Measurements from ENCODE around the gene DLGAP3.

DNA sequence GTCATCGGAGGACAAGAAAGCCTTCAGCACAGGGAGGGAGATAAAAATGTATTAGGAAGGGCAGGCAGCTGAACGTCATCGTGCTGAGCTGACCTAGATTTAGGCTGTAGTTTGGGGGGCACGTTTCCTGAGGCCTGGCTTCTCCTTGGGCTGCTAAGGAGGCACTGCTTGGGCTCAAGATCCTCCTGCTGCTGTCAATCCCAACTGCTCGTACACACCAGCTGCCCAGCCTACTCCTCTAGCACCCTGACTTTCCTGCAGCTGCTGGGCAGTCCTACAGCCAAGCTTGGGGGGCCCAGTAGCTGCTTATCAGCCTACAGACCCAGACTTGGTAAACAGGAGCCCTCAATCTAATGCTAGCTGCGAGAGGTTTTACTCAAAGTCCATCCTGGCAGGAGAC is 49.5 kb upstream of the DLGAP3 start:
- no peak for TF ChIP-seq SREBF2 (IDR thresholded peaks at IDR 0.05)
- TF ChIP-seq EP300 (IDR thresholded peaks at IDR 0.05), result no peak
- TF ChIP-seq, protein P1, sequence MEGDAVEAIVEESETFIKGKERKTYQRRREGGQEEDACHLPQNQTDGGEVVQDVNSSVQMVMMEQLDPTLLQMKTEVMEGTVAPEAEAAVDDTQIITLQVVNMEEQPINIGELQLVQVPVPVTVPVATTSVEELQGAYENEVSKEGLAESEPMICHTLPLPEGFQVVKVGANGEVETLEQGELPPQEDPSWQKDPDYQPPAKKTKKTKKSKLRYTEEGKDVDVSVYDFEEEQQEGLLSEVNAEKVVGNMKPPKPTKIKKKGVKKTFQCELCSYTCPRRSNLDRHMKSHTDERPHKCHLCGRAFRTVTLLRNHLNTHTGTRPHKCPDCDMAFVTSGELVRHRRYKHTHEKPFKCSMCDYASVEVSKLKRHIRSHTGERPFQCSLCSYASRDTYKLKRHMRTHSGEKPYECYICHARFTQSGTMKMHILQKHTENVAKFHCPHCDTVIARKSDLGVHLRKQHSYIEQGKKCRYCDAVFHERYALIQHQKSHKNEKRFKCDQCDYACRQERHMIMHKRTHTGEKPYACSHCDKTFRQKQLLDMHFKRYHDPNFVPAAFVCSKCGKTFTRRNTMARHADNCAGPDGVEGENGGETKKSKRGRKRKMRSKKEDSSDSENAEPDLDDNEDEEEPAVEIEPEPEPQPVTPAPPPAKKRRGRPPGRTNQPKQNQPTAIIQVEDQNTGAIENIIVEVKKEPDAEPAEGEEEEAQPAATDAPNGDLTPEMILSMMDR (IDR thresholded peaks at IDR 0.05), result no peak
- no peak for TF ChIP-seq SMC3 (IDR thresholded peaks at IDR 0.05)

All from A549 (cell line).